Gastrocnemius medialis (tissue), 4 donors: ENCODE data around the gene TOR1B. TPM values are rescaled to one million over a fixed set of nuclear protein-coding genes. Genes with fewer than 3 reads are reported as not detected.
"Not testable (repeated sequence)": the region's sequence is repeated elsewhere in the genome, so short reads cannot be mapped to it uniquely, and the experiment has no call there.

Source experiments
- ATAC-seq, 2 donors: fragments of 150-250 bp; one replicate each; pipeline ENCODE4 v1.9.1; 2016
- DNase-seq, 2 donors: peaks; one replicate each; pipeline ENCODE4 v3.0.0-alpha.2; 2019
- H3K27ac ChIP-seq, 4 donors: fragments of 200-600 bp; sonication (generic); 1 replicate in 1 of 4; 2 replicates in 3 of 4; pipeline ENCODE4 v1.5.1; 2016 to 2018; ENCODE audit warnings: mild to moderate bottlenecking in 2 of 4, moderate library complexity in 1 of 4
- H3K27me3 ChIP-seq, 3 donors: fragments of 200-600 bp; sonication (generic) in 2 of 3; 1 replicate in 1 of 3; 2 replicates in 2 of 3; pipeline versions ENCODE4 v1.5.1 to v1.6.0; 2016 to 2019; ENCODE audit warnings: mild to moderate bottlenecking in 1 of 3, moderate library complexity in 1 of 3
- H3K36me3 ChIP-seq, 2 donors: fragments of 200-600 bp; sonication (generic) in 1 of 2; one replicate each; pipeline ENCODE4 v1.5.1; 2017 to 2018
- H3K4me1 ChIP-seq, 2 donors: fragments of 200-600 bp; sonication (generic) in 1 of 2; one replicate each; pipeline ENCODE4 v1.5.1; 2016 to 2017; ENCODE audit warnings: mild to moderate bottlenecking in 2 of 2
- H3K4me3 ChIP-seq, 4 donors: fragments of 200-600 bp; sonication (generic) in 3 of 4; 1 replicate in 1 of 4; 2 replicates in 3 of 4; pipeline ENCODE4 v1.5.1; 2016 to 2019; ENCODE audit warnings: mild to moderate bottlenecking in 2 of 4
- H3K9me3 ChIP-seq, 3 donors: fragments of 200-600 bp; sonication (generic) in 2 of 3; 1 replicate in 1 of 3; 2 replicates in 2 of 3; pipeline ENCODE4 v1.5.1; 2016 to 2019
- CTCF ChIP-seq, 5 experiments: fragments of 450-650 bp in 3 of 5; fragments of 200-600 bp in 2 of 5; sonication (generic) in 2 of 5; IDR thresholded peaks in 4 of 5; conservative IDR thresholded peaks in 1 of 5; 1 replicate in 4 of 5; 2 replicates in 1 of 5; pipeline ENCODE4 v1.5.1; 2016 to 2019; ENCODE audit warnings: antibody characterized with exemption in 5 of 5, mild to moderate bottlenecking in 3 of 5, moderate library complexity in 3 of 5
- POLR2A ChIP-seq, 2 donors: fragments of 450-650 bp; IDR thresholded peaks; one replicate each; pipeline ENCODE4 v1.6.1; 2017; ENCODE audit warnings: antibody characterized with exemption in 2 of 2, mild to moderate bottlenecking in 2 of 2, moderate library complexity in 2 of 2
- in situ Hi-C, 4 donors: fragments of 200-750 bp; cut with MboI; loops; one replicate each; pipeline versions ENCODE4 v1.15.0 to v1.8.0; 2017; ENCODE audit warnings: low sequenced_read_pairs in 4 of 4
- intact Hi-C: fragments of 100-400 bp; cut with DNase I; formaldehyde crosslinking; loops from one replicate; pipeline ENCODE4 v1.15.1; 2023; ENCODE audit warnings: low total_unique reads
- total RNA-seq, 4 donors: library from RNA; depleted of rRNA; stranded (reverse); fragments of >200 nt; gene quantifications; one replicate each; pipeline versions ENCODE4 v1.1.0 to v1.2.3, GENCODE V29; 2016

Gene TOR1B
- total RNA-seq, 4 donors from 2014 or later: 15.9 to 22.6 (median 21.2) TPM

GRCh38 chr9:129759319-129759718 lies 43.7 kb upstream of the TOR1B start:
- Histone ChIP-seq H3K36me3 (no peaks in the 10 kb centered on the region), H3K4me1 (no peaks in the 10 kb centered on the region), H3K9me3 (no peaks in the 10 kb centered on the region), H3K4me3 (no peak overlapping the region), H3K27me3 (peaks cover 0 to 11% (median 0%) of the 10 kb centered on the region in 3 donors), H3K27ac (no peak overlapping the region)
- in situ Hi-C loops: no loop called here
- DNase-seq (no peak), ATAC-seq (no peak)
- intact Hi-C loops: no loop called here
- TF ChIP-seq CTCF (IDR thresholded peaks at IDR 0.05 in 4 of 5, conservative IDR thresholded peaks at IDR 0.05 in 1 of 5): no peak
- no peak for TF ChIP-seq POLR2A (IDR thresholded peaks at IDR 0.05)

- intact Hi-C loops (no loop called here), in situ Hi-C loops (no loop called here)
- H3K27ac ChIP-seq: no peak overlapping the region
- TF ChIP-seq CTCF (IDR thresholded peaks at IDR 0.05 in 4 of 5, conservative IDR thresholded peaks at IDR 0.05 in 1 of 5) (no peak), POLR2A (IDR thresholded peaks at IDR 0.05) (no peak)
- H3K36me3 ChIP-seq: no peaks in the 10 kb centered on the region
- H3K27me3 ChIP-seq: peaks cover 0 to 11% (median 0%) of the 10 kb centered on the region in 3 donors
- no peaks in the 10 kb centered on the region for H3K9me3 ChIP-seq
- H3K4me1 ChIP-seq: no peaks in the 10 kb centered on the region
- DNase-seq (no peak), ATAC-seq (no peak)
- H3K4me3 ChIP-seq: no peak overlapping the region
Measured at GRCh38 chr9:129759804-129760502, 43.0 kb upstream of the TOR1B start.

- ATAC-seq, H3K27ac ChIP-seq: not testable (repeated sequence)
- H3K27me3 ChIP-seq: peaks cover 0 to 11% (median 0%) of the 10 kb centered on the region in 3 donors
Measured at GRCh38 chr9:129760784-129761183, 42.2 kb upstream of the TOR1B start.

GRCh38 chr9:129761293-129761900 lies 41.6 kb upstream of the TOR1B start:
- intact Hi-C loops: no loop called here
- peak overlapping the region in 3 of 4 donors; percentile 26 to 71 (median 34) for H3K27ac ChIP-seq
- no peak overlapping the region for H3K4me3 ChIP-seq
- DNase-seq: no peak
- in situ Hi-C loops: no loop called here
- H3K4me1 ChIP-seq: no peaks in the 10 kb centered on the region
- no peak for ATAC-seq
- no peaks in the 10 kb centered on the region for H3K9me3 ChIP-seq
- H3K27me3 ChIP-seq: peaks cover 0 to 11% (median 0%) of the 10 kb centered on the region in 3 donors
- no peaks in the 10 kb centered on the region for H3K36me3 ChIP-seq
- TF ChIP-seq CTCF (IDR thresholded peaks at IDR 0.05 in 4 of 5, conservative IDR thresholded peaks at IDR 0.05 in 1 of 5) (no peak), POLR2A (IDR thresholded peaks at IDR 0.05) (no peak)

More at GRCh38 chr9:129760784-129761183, 42.2 kb upstream of the TOR1B start:
- H3K9me3 ChIP-seq, H3K36me3 ChIP-seq, DNase-seq, H3K4me1 ChIP-seq, in situ Hi-C loops, H3K4me3 ChIP-seq, intact Hi-C loops: not testable (repeated sequence)

- intact Hi-C loops: no loop called here
- peaks cover 0 to 11% (median 0%) of the 10 kb centered on the region in 3 donors for H3K27me3 ChIP-seq
- DNase-seq (peak in 1 of 2 donors; percentile 38), ATAC-seq (peak in 1 of 2 donors; percentile 48)
- no peak overlapping the region for H3K4me3 ChIP-seq
- TF ChIP-seq CTCF (IDR thresholded peaks at IDR 0.05 in 4 of 5, conservative IDR thresholded peaks at IDR 0.05 in 1 of 5): no peak
- no peak for TF ChIP-seq POLR2A (IDR thresholded peaks at IDR 0.05)
- H3K27ac ChIP-seq: peak overlapping the region in 3 of 4 donors; percentile 26 to 71 (median 34)
- H3K36me3 ChIP-seq: no peaks in the 10 kb centered on the region
- H3K9me3 ChIP-seq: no peaks in the 10 kb centered on the region
- no peaks in the 10 kb centered on the region for H3K4me1 ChIP-seq
- in situ Hi-C loops: no loop called here
Measured at GRCh38 chr9:129761901-129762369, 41.0 kb upstream of the TOR1B start.

- H3K4me3 ChIP-seq, H3K36me3 ChIP-seq, in situ Hi-C loops, intact Hi-C loops, H3K4me1 ChIP-seq, H3K9me3 ChIP-seq: not testable (repeated sequence)
- Histone ChIP-seq H3K27ac (peak overlapping the region; percentile 34 to 71 (median 47)), H3K27me3 (peaks cover 0 to 11% (median 0%) of the 10 kb centered on the region in 3 donors)
- DNase-seq (peak in 1 of 2 donors; percentile 53), ATAC-seq (peak; percentile 72)
Measured at GRCh38 chr9:129762370-129762984, 40.5 kb upstream of the TOR1B start.
